Measurements from ENCODE around the gene FXR1.

The FXR1 gene

DNA sequence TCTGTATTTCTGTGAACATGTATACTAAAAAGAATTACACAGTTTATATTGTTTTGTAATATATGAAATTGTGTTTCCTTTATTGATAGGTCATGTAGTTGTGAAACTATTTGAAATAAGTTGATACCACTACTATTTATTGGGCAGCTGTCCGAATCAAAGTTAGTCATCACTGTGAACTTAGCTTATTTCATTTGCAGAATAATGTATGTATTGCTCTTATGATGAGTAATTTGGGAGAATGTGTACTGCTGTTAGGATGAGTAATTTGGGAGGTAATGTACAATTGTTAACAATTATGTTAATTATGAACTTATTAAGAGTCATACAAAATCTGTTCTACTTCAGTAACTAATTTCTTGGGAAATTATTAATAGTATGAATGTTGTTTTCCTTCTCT lies 22.2 kb downstream of the FXR1 start:
- Histone ChIP-seq H3K27ac (ENCODE audit: low read depth, low read length) (no peak overlapping the region), H4K12ac (ENCODE audit: low read depth, low read length) (no peak overlapping the region), H3K79me1 (ENCODE audit: low read length) (no peaks in the 10 kb centered on the region), H3K4ac (ENCODE audit: low read depth, low read length) (no peak overlapping the region), H3K4me3 (ENCODE audit: low read depth, low read length) (no peak overlapping the region), H3K9ac (ENCODE audit: low read length) (no peak overlapping the region), H3K18ac (ENCODE audit: low read length) (no peak overlapping the region), H2BK5ac (ENCODE audit: low read depth, low read length, poor library complexity) (no peak overlapping the region), H3K79me2 (ENCODE audit: control insufficient read depth, insufficient read depth, low read length, poor library complexity) (peaks cover 14% of the 10 kb centered on the region), H3K9me3 (ENCODE audit: insufficient read depth, low read depth, low read length) (no peaks in the 10 kb centered on the region), H3K4me1 (ENCODE audit: control insufficient read depth in 1 of 2, insufficient read depth in 2 of 2, low read length in 2 of 2) (no peaks in the 10 kb centered on the region), H3K14ac (ENCODE audit: low read length) (no peak overlapping the region), H2AFZ (ENCODE audit: insufficient read depth, low read length, poor library complexity) (no peak overlapping the region), H4K8ac (ENCODE audit: low read depth, low read length) (no peak overlapping the region), H2BK12ac (ENCODE audit: low read length) (no peak overlapping the region), H2BK120ac (ENCODE audit: insufficient read depth, low read length, poor library complexity) (no peak overlapping the region), H4K91ac (ENCODE audit: low read depth, low read length) (no peak overlapping the region), H3K27me3 (ENCODE audit: insufficient read depth, low read length) (no peaks in the 10 kb centered on the region), H3K4me2 (ENCODE audit: low read length) (no peak overlapping the region), H3K23ac (ENCODE audit: low read length) (no peak overlapping the region), H2AK5ac (ENCODE audit: low read length) (no peak overlapping the region), H3K36me3 (ENCODE audit: control insufficient read depth in 1 of 2, insufficient read depth in 2 of 2, low read length in 2 of 2) (peaks cover 5 to 11% of the 10 kb centered on the region in 2 experiments)
- no CpG with 5 or more reads among the region's 1 CpG for WGBS (ENCODE audit: extremely low coverage, insufficient coverage, insufficient read length)
- no peak for DNase-seq

DNA sequence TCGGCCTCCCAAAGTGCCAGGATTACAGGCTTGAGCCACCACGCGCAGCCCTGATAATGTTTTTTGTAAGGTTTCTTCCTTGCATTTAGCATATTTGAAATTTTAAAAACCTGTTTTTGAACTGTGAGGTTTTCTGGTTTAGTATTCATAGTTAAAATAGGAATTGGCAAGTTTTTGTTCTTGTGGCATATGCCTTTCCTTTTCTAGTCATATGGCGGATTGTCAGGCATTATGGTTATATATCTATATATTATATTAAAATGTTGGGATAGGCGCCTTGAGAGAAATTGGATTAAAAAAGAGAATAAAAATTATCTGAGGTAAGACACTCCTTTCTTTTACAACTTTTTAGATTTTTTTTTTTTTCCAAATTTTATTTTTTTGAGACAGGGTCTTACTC lies 28.4 kb downstream of the FXR1 start:
- Histone ChIP-seq H3K9me3 (ENCODE audit: insufficient read depth, low read depth, low read length) (no peaks in the 10 kb centered on the region), H4K91ac (ENCODE audit: low read depth, low read length) (no peak overlapping the region), H3K18ac (ENCODE audit: low read length) (no peak overlapping the region), H3K79me2 (ENCODE audit: control insufficient read depth, insufficient read depth, low read length, poor library complexity) (peaks cover 2% of the 10 kb centered on the region), H2BK5ac (ENCODE audit: low read depth, low read length, poor library complexity) (no peak overlapping the region), H2AK5ac (ENCODE audit: low read length) (no peak overlapping the region), H3K36me3 (ENCODE audit: control insufficient read depth in 1 of 2, insufficient read depth in 2 of 2, low read length in 2 of 2) (peaks cover 10 to 15% of the 10 kb centered on the region in 2 experiments), H3K14ac (ENCODE audit: low read length) (no peak overlapping the region), H3K27ac (ENCODE audit: low read depth, low read length) (no peak overlapping the region), H3K4me3 (ENCODE audit: low read depth, low read length) (no peak overlapping the region), H2BK12ac (ENCODE audit: low read length) (no peak overlapping the region), H3K23ac (ENCODE audit: low read length) (no peak overlapping the region), H4K8ac (ENCODE audit: low read depth, low read length) (no peak overlapping the region), H3K4ac (ENCODE audit: low read depth, low read length) (peak overlapping the region; percentile 14), H3K27me3 (ENCODE audit: insufficient read depth, low read length) (no peaks in the 10 kb centered on the region), H2BK120ac (ENCODE audit: insufficient read depth, low read length, poor library complexity) (no peak overlapping the region), H3K4me2 (ENCODE audit: low read length) (no peak overlapping the region), H2AFZ (ENCODE audit: insufficient read depth, low read length, poor library complexity) (no peak overlapping the region), H4K12ac (ENCODE audit: low read depth, low read length) (no peak overlapping the region), H3K4me1 (ENCODE audit: control insufficient read depth in 1 of 2, insufficient read depth in 2 of 2, low read length in 2 of 2) (no peaks in the 10 kb centered on the region), H3K79me1 (ENCODE audit: low read length) (no peaks in the 10 kb centered on the region), H3K9ac (ENCODE audit: low read length) (no peak overlapping the region)
- WGBS (ENCODE audit: extremely low coverage, insufficient coverage, insufficient read length): no CpG with 5 or more reads among the region's 5 CpGs
- DNase-seq: no peak

DNA sequence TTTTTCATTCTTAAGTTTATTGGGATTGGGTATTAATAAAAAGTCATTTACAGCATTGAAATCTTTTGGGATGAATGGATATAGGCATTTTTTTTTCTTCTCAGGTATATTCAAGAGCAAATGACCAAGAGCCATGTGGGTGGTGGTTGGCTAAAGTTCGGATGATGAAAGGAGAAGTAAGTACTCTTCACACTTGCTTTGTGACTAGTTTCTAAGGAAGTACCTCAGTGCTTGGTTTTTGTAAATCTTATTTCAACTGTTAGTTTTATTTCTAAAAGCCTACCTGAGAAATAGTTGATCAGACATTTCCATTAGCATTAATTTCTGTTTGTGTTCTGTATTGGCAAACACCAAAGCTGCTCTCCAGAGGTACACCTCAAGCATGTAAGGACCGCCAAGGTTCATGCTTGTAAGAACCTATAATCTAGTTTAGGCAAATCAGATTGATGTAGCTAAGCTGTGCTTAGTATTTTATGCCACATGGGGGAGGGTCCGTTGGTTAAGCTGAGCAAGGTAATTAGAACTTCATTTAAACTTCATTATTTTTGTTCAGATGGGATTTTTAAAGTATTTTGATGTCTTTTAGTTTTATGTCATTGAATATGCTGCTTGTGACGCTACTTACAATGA lies 35.4 kb downstream of the FXR1 start:
- no peak overlapping the region for H4K8ac ChIP-seq (ENCODE audit: low read depth, low read length)
- WGBS (ENCODE audit: extremely low coverage, insufficient coverage, insufficient read length): no CpG with 5 or more reads among the region's 4 CpGs
- H3K4me3 ChIP-seq (ENCODE audit: low read depth, low read length): no peak overlapping the region
- no peak overlapping the region for H4K91ac ChIP-seq (ENCODE audit: low read depth, low read length)
- H3K79me2 ChIP-seq (ENCODE audit: control insufficient read depth, insufficient read depth, low read length, poor library complexity): no peaks in the 10 kb centered on the region
- no peak overlapping the region for H4K12ac ChIP-seq (ENCODE audit: low read depth, low read length)
- H3K9me3 ChIP-seq (ENCODE audit: insufficient read depth, low read depth, low read length): no peaks in the 10 kb centered on the region
- no peaks in the 10 kb centered on the region for H3K79me1 ChIP-seq (ENCODE audit: low read length)
- peaks cover 21 to 31% of the 10 kb centered on the region in 2 experiments for H3K36me3 ChIP-seq (ENCODE audit: control insufficient read depth in 1 of 2, insufficient read depth in 2 of 2, low read length in 2 of 2)
- DNase-seq: no peak
- H3K27ac ChIP-seq (ENCODE audit: low read depth, low read length): no peak overlapping the region
- no peak overlapping the region for H2BK120ac ChIP-seq (ENCODE audit: insufficient read depth, low read length, poor library complexity)
- no peak overlapping the region for H3K9ac ChIP-seq (ENCODE audit: low read length)
- H2BK12ac ChIP-seq (ENCODE audit: low read length): no peak overlapping the region
- no peak overlapping the region for H2AFZ ChIP-seq (ENCODE audit: insufficient read depth, low read length, poor library complexity)
- no peak overlapping the region for H3K23ac ChIP-seq (ENCODE audit: low read length)
- H3K4me1 ChIP-seq (ENCODE audit: control insufficient read depth in 1 of 2, insufficient read depth in 2 of 2, low read length in 2 of 2): no peaks in the 10 kb centered on the region
- H2AK5ac ChIP-seq (ENCODE audit: low read length): no peak overlapping the region
- H2BK5ac ChIP-seq (ENCODE audit: low read depth, low read length, poor library complexity): no peak overlapping the region
- H3K18ac ChIP-seq (ENCODE audit: low read length): no peak overlapping the region
- H3K4ac ChIP-seq (ENCODE audit: low read depth, low read length): no peak overlapping the region
- no peak overlapping the region for H3K14ac ChIP-seq (ENCODE audit: low read length)
- no peaks in the 10 kb centered on the region for H3K27me3 ChIP-seq (ENCODE audit: insufficient read depth, low read length)
- H3K4me2 ChIP-seq (ENCODE audit: low read length): no peak overlapping the region

DNA sequence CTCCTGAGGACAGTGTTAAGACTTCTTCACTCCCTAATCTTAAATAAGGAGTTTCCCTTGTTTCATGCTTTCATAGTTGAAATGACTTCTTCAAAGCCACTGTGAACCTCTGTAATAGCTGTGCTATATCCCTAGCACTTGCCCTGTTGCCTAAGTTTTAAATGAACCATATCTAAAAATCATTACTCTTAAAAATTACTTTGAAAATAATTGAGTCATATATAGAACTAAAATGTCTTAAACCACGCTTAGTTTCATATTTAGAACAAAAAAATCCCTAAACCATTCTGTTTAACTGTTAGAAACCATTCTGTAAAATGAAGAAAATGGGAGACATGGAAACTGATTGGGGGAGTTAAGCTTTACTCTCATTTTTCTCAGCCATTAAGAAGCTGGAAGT lies 47.2 kb downstream of the FXR1 start:
- H2BK5ac ChIP-seq (ENCODE audit: low read depth, low read length, poor library complexity): no peak overlapping the region
- no peak overlapping the region for H4K91ac ChIP-seq (ENCODE audit: low read depth, low read length)
- H3K18ac ChIP-seq (ENCODE audit: low read length): no peak overlapping the region
- no peak overlapping the region for H3K27ac ChIP-seq (ENCODE audit: low read depth, low read length)
- H3K79me2 ChIP-seq (ENCODE audit: control insufficient read depth, insufficient read depth, low read length, poor library complexity): no peaks in the 10 kb centered on the region
- no peak overlapping the region for H2BK12ac ChIP-seq (ENCODE audit: low read length)
- no peaks in the 10 kb centered on the region for H3K27me3 ChIP-seq (ENCODE audit: insufficient read depth, low read length)
- H3K4me2 ChIP-seq (ENCODE audit: low read length): no peak overlapping the region
- no peaks in the 10 kb centered on the region for H3K4me1 ChIP-seq (ENCODE audit: control insufficient read depth in 1 of 2, insufficient read depth in 2 of 2, low read length in 2 of 2)
- no peak overlapping the region for H3K4me3 ChIP-seq (ENCODE audit: low read depth, low read length)
- no peak overlapping the region for H4K12ac ChIP-seq (ENCODE audit: low read depth, low read length)
- H3K36me3 ChIP-seq (ENCODE audit: control insufficient read depth in 1 of 2, insufficient read depth in 2 of 2, low read length in 2 of 2): peaks cover 10 to 12% of the 10 kb centered on the region in 2 experiments
- no peaks in the 10 kb centered on the region for H3K9me3 ChIP-seq (ENCODE audit: insufficient read depth, low read depth, low read length)
- no peak for DNase-seq
- no peak overlapping the region for H2AFZ ChIP-seq (ENCODE audit: insufficient read depth, low read length, poor library complexity)
- H4K8ac ChIP-seq (ENCODE audit: low read depth, low read length): no peak overlapping the region
- no peak overlapping the region for H2BK120ac ChIP-seq (ENCODE audit: insufficient read depth, low read length, poor library complexity)
- no peak overlapping the region for H3K14ac ChIP-seq (ENCODE audit: low read length)
- WGBS (ENCODE audit: extremely low coverage, insufficient coverage, insufficient read length): no CpG with 5 or more reads among the region's 1 CpG
- no peak overlapping the region for H3K9ac ChIP-seq (ENCODE audit: low read length)
- H2AK5ac ChIP-seq (ENCODE audit: low read length): no peak overlapping the region
- H3K4ac ChIP-seq (ENCODE audit: low read depth, low read length): no peak overlapping the region
- no peak overlapping the region for H3K23ac ChIP-seq (ENCODE audit: low read length)
- H3K79me1 ChIP-seq (ENCODE audit: low read length): no peaks in the 10 kb centered on the region

Measured in trophoblast cell (in vitro differentiated cells and primary cell).